Measurements from ENCODE around the gene CRABP2.

DNA sequence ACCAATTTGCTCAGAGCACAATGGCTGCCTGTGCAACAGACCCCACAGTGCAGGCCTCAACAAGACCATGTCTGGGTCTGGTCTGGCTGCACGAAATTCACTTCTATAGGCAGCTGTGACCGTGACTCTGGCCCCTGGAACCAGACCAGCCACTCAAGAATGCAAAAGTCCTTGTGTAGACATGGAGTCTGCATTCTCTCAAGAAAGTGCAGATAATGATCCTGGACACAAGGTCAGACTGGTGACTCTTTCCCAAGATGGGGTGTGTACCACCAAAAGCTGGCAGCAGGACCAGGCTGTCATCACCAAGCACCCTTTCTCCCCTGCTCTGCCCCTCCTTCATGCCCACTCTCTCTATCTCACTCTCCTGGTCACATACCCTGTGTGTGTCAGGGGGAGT is 15.7 kb upstream of the CRABP2 start:
- TF ChIP-seq, protein P1, sequence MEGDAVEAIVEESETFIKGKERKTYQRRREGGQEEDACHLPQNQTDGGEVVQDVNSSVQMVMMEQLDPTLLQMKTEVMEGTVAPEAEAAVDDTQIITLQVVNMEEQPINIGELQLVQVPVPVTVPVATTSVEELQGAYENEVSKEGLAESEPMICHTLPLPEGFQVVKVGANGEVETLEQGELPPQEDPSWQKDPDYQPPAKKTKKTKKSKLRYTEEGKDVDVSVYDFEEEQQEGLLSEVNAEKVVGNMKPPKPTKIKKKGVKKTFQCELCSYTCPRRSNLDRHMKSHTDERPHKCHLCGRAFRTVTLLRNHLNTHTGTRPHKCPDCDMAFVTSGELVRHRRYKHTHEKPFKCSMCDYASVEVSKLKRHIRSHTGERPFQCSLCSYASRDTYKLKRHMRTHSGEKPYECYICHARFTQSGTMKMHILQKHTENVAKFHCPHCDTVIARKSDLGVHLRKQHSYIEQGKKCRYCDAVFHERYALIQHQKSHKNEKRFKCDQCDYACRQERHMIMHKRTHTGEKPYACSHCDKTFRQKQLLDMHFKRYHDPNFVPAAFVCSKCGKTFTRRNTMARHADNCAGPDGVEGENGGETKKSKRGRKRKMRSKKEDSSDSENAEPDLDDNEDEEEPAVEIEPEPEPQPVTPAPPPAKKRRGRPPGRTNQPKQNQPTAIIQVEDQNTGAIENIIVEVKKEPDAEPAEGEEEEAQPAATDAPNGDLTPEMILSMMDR (IDR thresholded peaks at IDR 0.05) = no peak
- no peak for TF ChIP-seq POLR2A (IDR thresholded peaks at IDR 0.05)

Measured in body of pancreas (tissue), 4 donors.